HUDEP-2 (cell line): Measurements from ENCODE around the gene SMPD3.

Experiments
- DNase-seq, 76 experiments: peaks; one replicate each; lab custom pipeline; 2025; ENCODE audit not compliant: unreplicated experiment in 76 of 76; lab: John Stamatoyannopoulos, UW

Gene SMPD3

DNA sequence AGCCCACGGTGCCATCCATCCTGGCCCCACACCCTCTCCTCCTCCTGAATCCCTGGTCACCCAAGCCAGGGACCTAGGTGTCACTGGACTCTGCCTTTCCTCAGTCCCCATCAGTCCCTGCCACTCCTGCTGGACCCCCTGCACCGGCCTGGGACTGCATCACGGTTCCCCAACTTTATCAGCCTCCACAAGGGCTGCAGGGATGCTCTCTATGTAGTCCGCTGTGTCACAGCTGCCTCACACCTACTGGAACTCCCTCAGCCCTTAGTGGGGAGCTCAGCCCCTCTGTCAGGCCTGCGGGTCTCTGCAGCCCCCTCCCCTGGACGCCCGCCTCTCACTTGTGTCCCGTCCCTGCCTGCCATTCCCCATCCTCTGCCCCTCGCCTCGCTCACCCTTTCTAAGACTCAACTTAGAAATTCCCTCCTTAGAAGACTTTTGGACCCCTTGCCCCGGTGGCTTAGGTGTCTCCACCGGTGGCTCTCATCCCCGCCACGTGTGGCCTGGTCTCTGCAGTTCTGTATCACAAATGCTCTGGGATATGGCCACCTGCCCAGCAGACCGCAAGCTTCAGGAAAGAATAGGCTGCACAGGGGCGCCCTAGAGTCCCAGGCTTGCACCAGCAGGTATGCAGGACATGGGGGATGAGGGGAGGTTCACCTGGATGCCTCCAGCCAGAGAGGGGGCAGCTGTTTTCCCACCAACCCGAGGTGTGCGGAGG, 74.6 kb downstream of the SMPD3 start:
- DNase-seq = no peak

DNA sequence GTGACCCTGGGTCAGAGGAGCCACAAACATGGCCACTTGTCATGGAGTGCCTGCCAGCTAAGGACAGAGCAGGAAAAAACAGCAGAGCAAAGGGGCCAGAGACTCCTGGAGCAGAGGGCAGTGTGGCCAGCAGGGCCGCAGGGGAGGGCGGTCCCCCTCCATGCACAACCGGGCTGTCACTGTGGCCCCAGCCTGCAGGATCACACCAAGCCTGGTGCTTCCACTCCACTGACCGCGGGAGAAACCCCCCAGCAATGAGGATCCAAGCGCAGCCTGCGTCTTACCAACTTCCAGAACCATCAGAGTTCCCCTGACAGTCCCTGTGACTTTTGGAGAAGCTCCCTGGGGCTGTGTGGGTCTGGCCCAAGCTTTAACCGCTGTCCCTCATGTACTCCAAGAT, 75.5 kb downstream of the SMPD3 start:
- no peak for DNase-seq

DNA sequence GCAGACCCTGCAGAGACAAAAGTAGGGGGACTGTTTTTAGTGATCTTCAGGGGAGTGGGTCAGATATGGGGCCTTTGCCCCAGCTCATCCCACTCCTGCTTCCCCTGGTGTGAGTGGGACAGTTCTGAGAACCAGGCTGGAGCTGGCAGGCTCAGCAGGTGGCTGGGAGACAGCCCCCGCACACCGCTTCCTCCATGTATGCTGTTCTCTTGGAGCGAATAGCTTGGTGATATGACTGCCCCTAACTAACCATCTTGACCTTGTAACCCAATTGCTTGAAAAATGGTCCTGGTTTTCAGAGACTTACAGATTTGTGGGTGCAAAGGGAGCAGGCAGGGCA, 76.0 kb downstream of the SMPD3 start:
- no peak for DNase-seq

DNA sequence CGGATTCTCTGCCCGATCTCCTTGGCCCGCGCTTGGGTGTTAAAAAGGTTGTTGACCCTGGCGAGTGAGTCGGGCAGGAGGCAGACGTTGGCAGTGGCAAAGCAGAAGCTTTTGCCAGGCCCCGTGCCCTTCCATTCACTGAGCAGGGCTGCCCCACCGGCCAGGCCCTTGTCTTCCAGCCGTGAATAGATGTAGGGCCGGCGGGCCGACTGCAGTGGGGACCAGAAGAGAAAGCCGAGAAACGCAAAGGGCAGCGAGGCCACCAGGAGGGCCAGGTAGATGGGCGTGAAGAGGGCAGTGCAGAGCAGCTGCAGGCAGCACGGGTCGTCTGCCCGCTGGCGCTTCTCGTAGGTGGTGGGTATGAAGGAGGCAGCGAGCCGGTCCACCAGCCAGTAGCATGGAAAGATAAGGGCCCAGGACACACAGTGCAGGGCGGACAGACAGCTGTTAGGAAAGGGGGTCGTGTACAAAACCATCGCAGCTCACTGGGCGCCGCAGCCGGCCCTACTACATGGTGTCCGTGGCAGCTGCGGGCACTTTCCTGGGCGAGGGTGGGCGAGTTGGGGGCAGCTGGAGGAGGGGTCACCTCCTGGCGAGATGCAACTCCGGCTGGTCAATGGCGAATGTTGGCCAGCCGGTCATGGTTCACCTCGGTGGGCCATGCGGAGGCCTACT, 76.5 kb downstream of the SMPD3 start:
- DNase-seq = no peak

DNA sequence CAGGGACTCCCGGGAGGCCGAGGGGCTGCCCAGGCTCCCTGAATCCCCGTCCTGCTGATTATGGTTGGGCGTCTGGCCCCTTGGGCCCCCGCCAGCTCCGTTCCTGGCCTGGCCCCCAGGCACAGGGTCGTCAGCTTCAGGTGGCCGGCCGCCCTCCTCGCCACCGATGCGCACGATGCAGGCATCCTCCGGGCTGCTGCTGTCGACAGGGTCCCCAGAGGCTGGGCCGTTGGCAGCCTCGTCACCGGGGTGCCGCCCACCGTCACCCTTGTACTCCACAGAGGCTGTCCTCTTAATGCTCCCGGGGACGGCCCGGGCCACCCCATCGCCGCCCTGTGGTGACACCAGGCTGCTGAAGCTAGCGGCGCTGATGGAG, 77.0 kb downstream of the SMPD3 start:
- no peak for DNase-seq

DNA sequence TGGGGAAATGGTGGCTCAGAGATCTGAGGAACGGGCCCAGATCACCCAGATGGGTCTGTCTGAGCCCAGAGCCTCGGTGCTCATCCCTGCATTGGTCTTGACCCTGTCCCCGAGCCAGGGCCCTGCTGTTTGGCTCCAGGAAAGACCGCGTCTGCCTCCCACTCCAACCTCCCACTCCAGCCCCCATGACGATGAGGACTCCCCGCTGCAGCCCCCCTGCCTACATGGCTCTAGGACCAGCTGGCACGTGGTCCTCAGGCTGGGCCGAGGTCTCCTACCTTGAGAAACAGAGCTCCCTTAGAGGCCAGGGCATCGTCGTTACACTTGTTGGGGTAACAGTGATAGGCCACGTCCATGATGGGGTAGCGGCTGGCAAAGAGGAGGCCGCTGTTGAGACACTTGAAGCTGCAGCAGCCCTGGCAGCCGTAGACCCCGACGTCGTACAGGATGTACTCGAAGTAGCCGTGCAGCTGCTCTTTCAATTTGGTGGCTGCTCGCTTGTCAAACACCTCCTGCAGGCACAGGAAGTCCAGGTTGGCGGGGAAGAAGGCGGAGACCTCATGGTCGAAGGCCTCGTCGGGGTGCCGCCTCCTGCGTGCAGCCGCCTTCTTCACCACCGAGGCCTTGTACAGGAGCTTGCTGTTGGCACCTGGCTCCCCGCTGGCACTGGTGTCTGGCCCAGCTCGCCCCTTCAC, 77.6 kb downstream of the SMPD3 start:
- no peak for DNase-seq

DNA sequence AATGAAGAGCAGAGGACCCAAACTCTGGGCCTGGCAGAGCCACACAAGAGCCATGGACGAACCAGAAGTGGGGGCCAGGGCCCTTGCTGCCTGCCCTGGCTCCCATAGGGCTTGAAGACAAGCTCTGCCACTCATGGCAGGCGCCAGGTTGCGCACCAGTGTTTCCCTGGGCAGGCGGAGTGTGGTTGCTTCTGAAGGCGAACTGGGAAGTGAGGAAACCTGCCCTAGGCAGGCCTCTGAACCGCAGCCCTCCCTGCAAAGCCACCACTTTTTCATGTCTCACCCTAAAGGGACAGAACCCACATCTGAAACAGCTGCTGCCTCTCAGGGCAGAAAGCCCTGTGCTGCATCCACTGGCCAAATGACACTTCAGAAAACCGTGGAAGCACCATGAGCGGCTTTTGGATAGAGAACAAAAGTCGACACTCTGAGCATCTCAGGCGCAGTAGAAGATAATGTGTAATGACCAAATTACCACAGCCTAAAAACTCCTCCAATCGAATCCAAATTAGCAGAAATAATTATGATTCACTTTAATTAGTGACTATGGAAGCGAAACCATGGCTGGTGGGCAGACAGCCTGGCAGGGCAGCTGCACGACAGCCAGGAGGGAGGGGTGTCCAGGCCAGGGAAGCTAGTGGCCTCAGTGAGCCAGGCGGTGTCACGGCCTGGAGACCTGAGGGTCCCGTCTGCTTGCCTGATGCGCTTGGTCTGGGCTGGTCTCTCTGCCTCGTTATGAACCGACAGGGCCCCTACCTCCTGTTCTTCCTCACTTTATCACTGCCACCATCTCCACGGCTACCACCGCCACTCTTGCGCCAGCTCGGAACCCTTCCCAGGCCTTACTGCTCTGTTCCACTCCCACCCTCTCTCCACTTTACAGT, 78.4 kb downstream of the SMPD3 start:
- no peak for DNase-seq

DNA sequence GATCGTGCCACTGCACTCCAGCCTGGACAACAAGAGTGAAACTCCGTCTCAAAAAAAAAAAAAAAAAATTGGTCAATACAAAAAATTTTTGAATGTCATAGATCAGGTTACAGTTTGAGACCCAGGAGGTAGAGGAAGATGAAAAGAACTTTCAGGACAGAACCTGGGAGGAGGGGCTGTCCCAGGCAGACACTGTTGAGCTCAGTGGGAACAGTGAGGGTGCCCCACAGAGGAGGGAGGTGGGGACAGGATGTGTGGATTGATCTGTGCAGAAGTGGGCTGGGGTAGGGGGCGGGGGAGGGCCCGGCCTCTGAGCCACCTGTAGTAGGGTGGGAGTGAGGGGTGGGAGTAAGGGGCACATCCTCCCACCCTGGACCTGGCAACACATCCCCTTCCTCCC, 79.1 kb downstream of the SMPD3 start:
- DNase-seq = no peak

DNA sequence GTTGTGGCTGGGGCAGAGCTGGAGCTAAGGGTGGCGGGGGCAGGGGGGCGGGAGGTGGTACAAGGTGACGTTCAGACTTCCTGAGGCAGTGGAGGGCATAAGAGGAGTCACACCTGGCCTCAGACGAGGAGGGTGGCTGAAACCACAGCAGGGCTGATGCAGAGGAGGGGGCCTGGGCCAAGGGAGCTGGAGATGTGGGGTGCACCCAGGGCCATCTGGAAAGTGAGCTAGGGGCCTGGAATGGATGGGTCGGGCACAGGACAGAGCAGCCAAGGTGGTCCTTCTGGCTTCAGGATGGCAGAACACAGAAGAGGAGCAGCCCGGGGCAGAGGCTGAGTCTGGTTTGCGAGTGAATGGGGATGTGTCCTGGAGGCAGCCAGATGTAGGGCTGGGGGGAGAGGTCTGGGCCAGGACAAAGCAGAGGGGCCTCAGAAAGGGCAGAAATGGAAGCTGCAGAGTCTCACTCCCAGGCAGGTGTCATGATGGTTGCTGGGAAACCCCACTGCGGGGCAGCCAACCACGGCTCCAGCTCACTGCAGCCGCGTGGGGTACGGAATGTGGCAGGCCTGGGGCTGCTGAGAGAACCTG, 79.9 kb downstream of the SMPD3 start:
- no peak for DNase-seq

DNA sequence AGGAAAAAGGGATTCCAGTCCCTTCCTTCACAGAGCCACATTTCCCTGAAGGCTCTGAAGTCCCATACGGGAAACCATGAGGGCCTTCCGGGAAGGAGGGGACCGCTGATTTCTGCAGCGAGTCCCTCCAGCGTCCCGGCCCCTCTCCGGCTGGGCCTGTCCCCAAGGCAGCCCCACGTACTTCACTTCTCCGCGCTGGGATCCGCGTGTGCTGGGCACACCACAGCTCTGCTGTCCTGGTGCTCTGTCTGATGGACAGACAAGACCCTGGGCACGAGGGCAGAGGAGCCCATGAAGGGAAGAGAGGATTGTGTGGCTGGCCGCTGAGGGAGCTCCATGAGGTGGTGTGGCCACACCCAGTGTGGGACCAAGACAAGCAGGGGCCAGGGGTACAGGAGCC, 80.4 kb downstream of the SMPD3 start:
- DNase-seq = no peak

DNA sequence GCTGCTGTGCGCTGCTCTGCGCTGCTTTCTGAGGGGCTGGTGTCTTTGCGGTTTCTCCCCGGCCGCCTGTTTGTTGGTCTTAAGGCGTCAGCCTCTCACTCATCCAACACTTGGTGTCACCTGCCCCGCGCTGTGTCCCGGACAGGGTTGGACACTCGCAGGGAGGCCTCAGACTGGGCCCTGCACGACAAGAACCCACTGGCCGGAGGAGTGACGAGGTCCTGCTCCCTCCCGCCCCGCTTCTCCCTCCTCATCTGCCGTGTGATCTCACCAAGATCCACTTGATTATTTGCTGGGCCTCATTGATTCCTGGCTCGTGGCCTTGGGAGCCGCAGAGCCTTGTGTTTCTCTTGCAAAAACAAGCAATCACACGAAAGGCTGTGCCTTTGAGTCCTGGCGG, 80.9 kb downstream of the SMPD3 start:
- no peak for DNase-seq

DNA sequence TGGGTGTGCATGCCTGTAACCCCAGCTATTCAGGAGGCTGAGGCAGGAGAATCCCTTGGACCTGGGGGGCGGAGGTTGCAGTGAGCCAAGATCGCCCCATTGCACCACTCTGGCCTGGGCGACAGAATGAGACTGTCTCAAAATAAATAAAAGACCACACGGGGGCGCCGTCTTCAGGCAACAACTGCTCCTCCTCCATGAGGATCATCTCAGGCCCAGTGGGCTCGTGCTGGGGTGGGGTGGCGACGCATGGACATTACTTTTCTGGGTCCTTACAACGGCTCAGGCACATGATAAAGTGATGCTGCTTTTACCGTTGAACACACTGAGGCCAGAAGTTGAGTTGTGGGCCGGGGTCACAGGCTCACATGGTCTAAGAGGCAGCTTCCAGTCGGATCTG, 81.3 kb downstream of the SMPD3 start:
- peak in 44 of 76 experiments; percentile 2 to 54 (median 26) for DNase-seq

DNA sequence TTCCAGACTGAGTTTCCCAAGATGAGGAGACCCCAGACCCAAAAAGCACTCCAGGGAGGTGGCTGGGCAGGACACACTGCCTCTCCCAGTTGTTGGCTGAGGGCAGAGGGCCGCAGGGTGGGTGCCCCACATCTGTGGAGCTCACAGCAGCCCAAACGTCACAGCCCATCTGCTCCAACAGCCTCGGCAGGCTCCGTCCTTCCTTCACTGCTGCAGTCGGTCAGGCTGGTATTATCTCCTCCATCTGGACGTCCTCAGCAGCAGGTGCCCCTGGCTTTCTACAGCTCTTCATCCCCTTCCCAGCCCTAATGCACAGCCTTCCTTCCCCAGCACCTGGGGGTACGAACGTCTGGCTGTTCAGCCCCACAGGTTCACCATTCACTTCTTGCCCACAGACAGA, 82.2 kb downstream of the SMPD3 start:
- no peak for DNase-seq

DNA sequence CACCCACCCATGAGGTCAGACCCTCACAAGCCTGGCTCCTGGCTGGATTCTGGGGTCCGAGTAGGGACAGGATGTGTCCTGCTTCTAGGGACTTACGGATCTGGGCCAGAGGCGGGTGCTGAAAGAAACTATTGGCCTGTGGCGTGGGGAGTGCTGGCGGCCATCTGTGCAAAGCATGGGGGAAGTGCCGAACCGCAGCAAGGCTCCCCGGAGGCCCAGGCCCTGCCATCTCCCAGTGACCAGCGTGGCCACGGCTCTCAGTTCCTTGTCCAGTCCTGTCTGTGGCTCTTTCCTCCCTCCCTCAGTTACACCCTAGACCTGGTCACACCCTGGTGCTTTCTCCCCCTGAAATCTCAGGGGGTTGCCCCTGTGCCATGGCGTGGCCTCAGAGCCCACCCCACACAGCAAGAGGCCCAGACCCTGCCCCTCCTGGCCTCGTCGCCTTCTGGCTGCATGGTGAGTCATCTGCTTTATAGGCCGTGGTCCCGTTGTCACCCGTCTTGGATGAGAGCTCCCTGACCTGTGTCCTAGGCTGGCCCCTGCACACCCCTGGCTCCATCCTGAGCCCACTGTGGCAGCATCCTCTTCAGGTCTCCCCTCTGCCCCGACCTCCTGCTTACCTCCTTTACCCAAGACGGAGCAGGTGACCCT, 83.0 kb downstream of the SMPD3 start:
- no peak for DNase-seq

DNA sequence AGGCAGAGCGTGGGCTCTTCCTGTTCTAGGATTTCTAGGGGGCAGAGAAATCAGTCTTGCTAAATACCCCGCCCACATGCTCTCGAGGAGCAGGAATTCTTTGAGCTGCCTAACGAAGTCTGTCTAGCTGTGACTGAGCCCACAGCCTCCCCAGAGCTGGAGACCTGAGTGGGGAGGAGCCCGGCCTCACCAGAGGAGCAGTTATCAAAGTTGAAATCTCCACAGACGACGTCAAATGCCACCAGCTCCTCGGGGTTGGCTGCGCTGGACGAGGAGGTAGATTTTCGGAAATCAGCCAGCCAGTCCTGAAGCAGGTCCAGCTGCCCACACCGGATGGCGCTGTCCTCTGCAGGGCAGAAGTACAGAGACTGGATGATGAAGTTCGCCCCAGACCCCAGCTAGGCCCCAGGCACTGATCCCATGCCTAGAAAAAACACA, 83.7 kb downstream of the SMPD3 start:
- DNase-seq = no peak

DNA sequence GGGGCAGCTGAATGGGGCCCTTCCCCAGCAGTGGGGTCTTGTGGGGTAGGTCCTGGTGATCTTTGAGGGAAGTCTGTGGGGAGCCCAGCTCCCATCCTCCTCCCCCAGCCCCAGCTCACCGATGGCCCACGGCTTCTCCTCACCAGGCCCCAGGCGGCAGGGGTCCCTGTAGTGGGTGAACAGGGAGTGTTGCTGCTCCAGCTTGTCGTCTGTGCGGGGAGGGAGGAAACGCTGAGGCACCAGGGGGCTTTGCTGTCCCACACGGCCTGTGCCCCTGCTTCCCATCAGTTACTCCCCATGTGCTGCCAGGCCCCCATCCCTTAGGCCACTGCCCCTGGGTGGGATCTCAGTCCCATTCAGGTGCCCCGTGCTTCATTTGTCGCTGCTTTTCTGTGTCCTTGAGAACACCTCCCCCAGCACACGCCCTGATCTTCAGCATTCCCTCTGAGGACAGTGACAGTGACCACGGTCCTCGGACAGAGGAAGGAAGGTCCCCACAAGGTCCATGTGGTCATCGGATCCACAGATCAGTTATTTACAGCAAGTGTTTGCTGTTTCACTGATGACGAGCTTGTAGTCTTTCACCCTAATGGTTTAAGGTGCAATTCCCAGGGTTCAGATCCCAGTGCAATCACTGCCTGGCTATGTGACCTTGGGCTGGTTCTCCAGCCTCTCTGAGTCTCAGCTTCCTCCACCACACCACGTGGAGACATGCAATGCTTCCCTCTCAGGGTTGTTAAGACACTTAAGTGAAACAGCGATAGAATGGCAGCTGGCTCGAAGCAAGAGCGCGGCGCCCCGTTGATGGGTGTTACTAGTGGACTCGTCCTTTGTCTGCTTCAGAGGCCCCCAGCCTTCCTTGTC, 84.4 kb downstream of the SMPD3 start:
- no peak for DNase-seq

DNA sequence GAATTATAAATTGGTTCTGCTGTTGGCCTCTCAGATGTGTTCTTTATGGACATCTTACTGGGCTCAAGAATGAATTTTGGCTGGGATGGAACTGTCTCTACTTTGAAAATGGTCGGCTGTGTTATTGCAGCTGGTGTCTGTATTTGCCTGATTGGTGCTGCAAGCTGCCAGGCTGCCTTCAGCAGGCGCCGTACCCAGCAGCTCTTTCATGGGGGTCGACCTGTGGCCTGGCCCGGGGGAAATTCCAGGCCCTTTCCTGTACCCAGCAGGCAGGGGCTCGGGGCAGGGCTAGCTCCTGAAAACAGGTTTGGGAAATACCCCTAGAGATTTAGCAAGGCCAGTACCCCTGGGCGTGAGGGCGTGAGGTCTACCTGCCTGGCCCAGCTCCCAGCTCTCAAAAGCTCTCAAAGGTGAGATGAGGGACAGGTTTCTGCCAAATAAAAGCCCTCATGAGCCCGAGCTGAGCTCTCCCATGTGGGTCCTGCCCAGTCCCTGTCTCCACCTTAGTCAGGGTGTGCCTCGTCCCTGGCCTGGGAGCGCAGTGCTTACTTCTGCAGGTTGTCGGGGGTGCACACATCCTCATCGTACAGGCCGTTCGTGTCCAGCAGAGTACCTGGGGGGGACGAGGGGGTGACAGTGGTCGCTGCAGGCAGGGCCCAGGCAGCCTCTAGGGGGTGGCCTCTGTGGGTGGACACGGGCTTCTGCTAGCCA, 85.2 kb downstream of the SMPD3 start:
- DNase-seq = no peak

DNA sequence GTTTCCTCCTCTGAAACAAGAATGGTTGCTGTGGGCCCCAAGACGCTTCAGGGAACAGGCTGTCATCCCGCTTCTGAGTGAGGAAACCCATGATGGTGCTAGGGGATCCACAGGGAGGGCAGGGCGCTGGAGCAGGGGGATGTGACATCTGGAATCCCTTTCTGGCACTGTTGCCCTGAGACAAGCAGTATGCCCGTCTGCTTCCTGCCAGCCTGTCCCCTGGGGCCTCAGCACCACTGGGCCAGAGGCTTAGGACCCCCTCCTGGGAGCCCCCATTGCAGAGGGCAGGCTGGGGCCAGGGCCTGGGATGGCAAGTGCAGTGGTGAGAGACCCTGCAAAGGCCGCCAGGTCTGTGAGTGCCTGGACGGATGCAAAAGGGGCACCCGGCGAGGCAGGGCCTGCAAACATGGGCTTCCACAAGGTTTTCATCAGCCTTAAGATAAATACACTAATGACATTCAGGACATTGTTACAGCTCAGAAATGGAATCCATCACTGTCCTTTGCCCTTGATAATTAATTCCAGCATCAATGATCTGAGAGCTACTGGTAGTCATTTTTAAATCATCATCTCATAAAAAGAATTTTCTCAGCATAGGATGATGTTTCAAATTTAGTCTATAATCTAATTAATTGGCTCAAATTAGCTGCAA, 85.9 kb downstream of the SMPD3 start:
- DNase-seq = no peak
